Left lung (tissue), 10 donors: Measurements from ENCODE around the gene CACNA1C. TPM values are rescaled to one million over a fixed set of nuclear protein-coding genes. Genes with fewer than 3 reads are reported as not detected.

Experiments
- ATAC-seq: fragments of 200-7000 bp; cut with Tn5 transposase; one replicate; pipeline ENCODE4 v1.9.1; 2020; ENCODE audit warnings: moderate library complexity
- DNase-seq, 4 donors: peaks; one replicate each; pipeline ENCODE4 v3.0.0-alpha.2; 2013 to 2020
- H3K27ac ChIP-seq, 2 donors: fragments of 200-600 bp; sonication (generic) in 1 of 2; one replicate each; pipeline versions ENCODE4 v1.5.0 to v1.8.0; 2020 to 2021
- H3K27me3 ChIP-seq, 2 donors: fragments of 200-600 bp; sonication (generic) in 1 of 2; one replicate each; pipeline versions ENCODE4 v1.5.0 to v1.8.0; 2020 to 2021
- H3K36me3 ChIP-seq, 2 donors: fragments of 200-600 bp; sonication (generic) in 1 of 2; one replicate each; pipeline versions ENCODE4 v1.5.0 to v1.8.0; 2020 to 2021
- H3K4me1 ChIP-seq, 2 donors: fragments of 200-600 bp; one replicate each; pipeline ENCODE4 v1.8.0; 2021
- H3K4me3 ChIP-seq, 2 donors: fragments of 200-600 bp; sonication (generic) in 1 of 2; one replicate each; pipeline versions ENCODE4 v1.5.0 to v1.8.0; 2020 to 2021; ENCODE audit warnings: mild to moderate bottlenecking in 1 of 2
- H3K9me3 ChIP-seq, 2 donors: fragments of 200-600 bp; sonication (generic) in 1 of 2; one replicate each; pipeline versions ENCODE4 v1.5.0 to v1.8.0; 2020 to 2021
- CTCF ChIP-seq, 2 donors: fragments of 200-600 bp; sonication (generic) in 1 of 2; IDR thresholded peaks; one replicate each; pipeline versions ENCODE4 v1.5.0 to v1.8.0; 2021; ENCODE audit warnings: antibody characterized with exemption in 2 of 2
- intact Hi-C, 2 donors: fragments of 100-400 bp; cut with DNase I; formaldehyde crosslinking; loops; one replicate each; pipeline versions ENCODE4 v1.11.2 to v1.14.2; 2022
- polyA plus RNA-seq, 6 donors: library from polyadenylated mRNA; unstranded; fragments of 120-200 nt; gene quantifications; one replicate each; pipeline ENCODE4 v1.2.1, GENCODE V29; 2013; ENCODE audit not compliant: insufficient read length in 6 of 6
- total RNA-seq, 2 donors: library from RNA; stranded (reverse); fragmentation: NEBNext Ultra II Directional; extraction: Animal tissue kit (Norgen Biotek cat#: 25700); gene quantifications; one replicate each; pipeline ENCODE4 v1.2.1, GENCODE V29; 2021
- donor health status: DM: no; HTN: yes; CAD: no.
- donor health status: DM: no; HTN: no; CAD: no.

The CACNA1C gene
- total and polyA plus RNA-seq, 8 donors: 11.9 to 21.9 (median 14.2) TPM

GRCh38 chr12:2654741-2655140, 602.0 kb downstream of the CACNA1C start:
- no peaks in the 10 kb centered on the region for H3K36me3 ChIP-seq
- peaks cover 0 to 17% of the 10 kb centered on the region in 2 donors for H3K27me3 ChIP-seq
- ATAC-seq (no peak), DNase-seq (no peak)
- no peaks in the 10 kb centered on the region for H3K9me3 ChIP-seq
- H3K4me1 ChIP-seq: no peaks in the 10 kb centered on the region
- intact Hi-C loops: no loop called here
- no peak for TF ChIP-seq CTCF (IDR thresholded peaks at IDR 0.05)
- H3K4me3 ChIP-seq: no peak overlapping the region
- H3K27ac ChIP-seq: no peak overlapping the region

GRCh38 chr12:2662524-2662923, 609.7 kb downstream of the CACNA1C start:
- Histone ChIP-seq H3K4me1 (no peaks in the 10 kb centered on the region), H3K4me3 (no peak overlapping the region), H3K27ac (no peak overlapping the region), H3K27me3 (no peaks in the 10 kb centered on the region), H3K9me3 (no peaks in the 10 kb centered on the region), H3K36me3 (no peaks in the 10 kb centered on the region)
- intact Hi-C loops: no loop called here
- no peak for ATAC-seq
- DNase-seq: no peak
- TF ChIP-seq CTCF (IDR thresholded peaks at IDR 0.05): no peak

- intact Hi-C loops: no loop called here
- DNase-seq (no peak), ATAC-seq (no peak)
- Histone ChIP-seq H3K9me3 (no peaks in the 10 kb centered on the region), H3K27ac (no peak overlapping the region), H3K27me3 (no peaks in the 10 kb centered on the region), H3K4me3 (no peak overlapping the region), H3K4me1 (no peaks in the 10 kb centered on the region), H3K36me3 (no peaks in the 10 kb centered on the region)
- no peak for TF ChIP-seq CTCF (IDR thresholded peaks at IDR 0.05)
Measured at GRCh38 chr12:2664721-2665577, 612.2 kb downstream of the CACNA1C start.

- ATAC-seq: no peak
Measured at GRCh38 chr12:2666411-2666810, 613.6 kb downstream of the CACNA1C start.

More at GRCh38 chr12:2666411-2666810, 613.6 kb downstream of the CACNA1C start:
- no peak for DNase-seq
- no peaks in the 10 kb centered on the region for H3K27me3 ChIP-seq
- TF ChIP-seq CTCF (IDR thresholded peaks at IDR 0.05): no peak
- H3K4me1 ChIP-seq: no peaks in the 10 kb centered on the region
- no peaks in the 10 kb centered on the region for H3K36me3 ChIP-seq
- H3K9me3 ChIP-seq: no peaks in the 10 kb centered on the region
- H3K4me3 ChIP-seq: no peak overlapping the region
- H3K27ac ChIP-seq: no peak overlapping the region
- intact Hi-C loops: no loop called here
